Type B pancreatic cell (in vitro differentiated cells): Measurements from ENCODE around the gene CHRD. TPM values are rescaled to one million over a fixed set of nuclear protein-coding genes. Genes with fewer than 3 reads are reported as not detected.
A peak's percentile ranks its signal among the peaks of the same experiment; 100 is the strongest.

Experiments
- DNase-seq: peaks from one replicate; pipeline ENCODE4 v3.0.0; 2021; ENCODE audit warnings: mixed read lengths; ENCODE audit not compliant: unreplicated experiment; ENCODE audit errors: extremely low spot score
- H3K27ac Mint-ChIP-seq: 2 replicates; pipeline ENCODE4 v1.8.0; 2021; ENCODE audit warnings: mild to moderate bottlenecking, mixed read lengths
- H3K27me3 Mint-ChIP-seq: 2 replicates; pipeline ENCODE4 v1.8.0; 2021; ENCODE audit warnings: mixed read lengths
- H3K36me3 Mint-ChIP-seq: 2 replicates; pipeline ENCODE4 v1.8.0; 2021; ENCODE audit warnings: mixed read lengths
- H3K4me1 Mint-ChIP-seq: one replicate; pipeline ENCODE4 v1.8.0; 2021; ENCODE audit warnings: mixed read lengths; ENCODE audit not compliant: unreplicated experiment
- H3K4me3 Mint-ChIP-seq: 2 replicates; pipeline ENCODE4 v1.8.0; 2021; ENCODE audit warnings: mild to moderate bottlenecking, mixed read lengths
- H3K9me3 Mint-ChIP-seq: 2 replicates; pipeline ENCODE4 v1.8.0; 2021; ENCODE audit warnings: mixed read lengths
- total RNA-seq: library from RNA; stranded (reverse); gene quantifications from 2 replicates; pipeline ENCODE4 v1.2.1, GENCODE V29; 2021; ENCODE audit warnings: low replicate concordance
- TF ChIP-seq, protein P1 (sequence below): fragments of 200-600 bp; sonication (generic); conservative IDR thresholded peaks from 2 replicates; pipeline ENCODE4 v1.5.0; 2021; ENCODE audit warnings: antibody characterized with exemption, mild to moderate bottlenecking

Gene CHRD
- total RNA-seq, 1 donor from 2014 or later: 6.4 TPM

- Mint-ChIP-seq H3K9me3 (no peaks in the 10 kb centered on the region), H3K36me3 (peaks cover 30% of the 10 kb centered on the region), H3K4me1 (peaks cover 33% of the 10 kb centered on the region), H3K27me3 (peaks cover 18% of the 10 kb centered on the region), H3K27ac (peak overlapping the region; percentile 82), H3K4me3 (peak overlapping the region; percentile 56)
- TF ChIP-seq, protein P1, sequence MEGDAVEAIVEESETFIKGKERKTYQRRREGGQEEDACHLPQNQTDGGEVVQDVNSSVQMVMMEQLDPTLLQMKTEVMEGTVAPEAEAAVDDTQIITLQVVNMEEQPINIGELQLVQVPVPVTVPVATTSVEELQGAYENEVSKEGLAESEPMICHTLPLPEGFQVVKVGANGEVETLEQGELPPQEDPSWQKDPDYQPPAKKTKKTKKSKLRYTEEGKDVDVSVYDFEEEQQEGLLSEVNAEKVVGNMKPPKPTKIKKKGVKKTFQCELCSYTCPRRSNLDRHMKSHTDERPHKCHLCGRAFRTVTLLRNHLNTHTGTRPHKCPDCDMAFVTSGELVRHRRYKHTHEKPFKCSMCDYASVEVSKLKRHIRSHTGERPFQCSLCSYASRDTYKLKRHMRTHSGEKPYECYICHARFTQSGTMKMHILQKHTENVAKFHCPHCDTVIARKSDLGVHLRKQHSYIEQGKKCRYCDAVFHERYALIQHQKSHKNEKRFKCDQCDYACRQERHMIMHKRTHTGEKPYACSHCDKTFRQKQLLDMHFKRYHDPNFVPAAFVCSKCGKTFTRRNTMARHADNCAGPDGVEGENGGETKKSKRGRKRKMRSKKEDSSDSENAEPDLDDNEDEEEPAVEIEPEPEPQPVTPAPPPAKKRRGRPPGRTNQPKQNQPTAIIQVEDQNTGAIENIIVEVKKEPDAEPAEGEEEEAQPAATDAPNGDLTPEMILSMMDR: peak; percentile 94
- DNase-seq: no peak
Measured at GRCh38 chr3:184371570-184372018, 8.3 kb upstream of the CHRD start.

DNA sequence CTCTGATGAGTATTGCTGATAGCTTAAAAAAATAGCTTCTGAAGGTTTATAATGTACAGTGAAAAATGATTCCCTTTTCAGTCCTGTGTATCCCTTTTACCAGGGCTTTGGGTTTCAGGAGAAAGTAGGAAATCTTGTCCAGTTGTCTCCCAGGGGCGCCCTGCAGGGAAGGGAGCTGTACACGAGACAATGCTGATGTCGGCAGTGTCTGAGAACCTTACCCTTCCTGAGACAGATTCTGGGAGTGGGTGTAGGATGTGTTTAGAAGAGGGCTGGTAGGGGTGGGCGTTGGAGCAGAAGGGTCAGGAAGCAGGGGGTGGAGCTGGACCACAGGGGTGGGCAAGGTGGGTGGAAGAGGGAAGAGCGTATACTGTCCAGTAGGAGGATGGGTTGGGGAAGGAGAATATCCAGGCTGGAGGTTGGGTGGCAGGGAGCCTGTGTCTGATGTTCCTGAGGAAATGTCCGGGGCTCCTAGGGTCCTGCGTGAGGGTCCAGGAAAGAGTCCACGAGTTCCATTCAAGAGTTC, 7.5 kb upstream of the CHRD start:
- Mint-ChIP-seq H3K36me3 (peaks cover 24% of the 10 kb centered on the region), H3K27me3 (peaks cover 22% of the 10 kb centered on the region), H3K27ac (no peak overlapping the region), H3K9me3 (no peaks in the 10 kb centered on the region), H3K4me1 (peaks cover 28% of the 10 kb centered on the region), H3K4me3 (peak overlapping the region; percentile 56)
- TF ChIP-seq, protein P1: no peak
- no peak for DNase-seq

DNA sequence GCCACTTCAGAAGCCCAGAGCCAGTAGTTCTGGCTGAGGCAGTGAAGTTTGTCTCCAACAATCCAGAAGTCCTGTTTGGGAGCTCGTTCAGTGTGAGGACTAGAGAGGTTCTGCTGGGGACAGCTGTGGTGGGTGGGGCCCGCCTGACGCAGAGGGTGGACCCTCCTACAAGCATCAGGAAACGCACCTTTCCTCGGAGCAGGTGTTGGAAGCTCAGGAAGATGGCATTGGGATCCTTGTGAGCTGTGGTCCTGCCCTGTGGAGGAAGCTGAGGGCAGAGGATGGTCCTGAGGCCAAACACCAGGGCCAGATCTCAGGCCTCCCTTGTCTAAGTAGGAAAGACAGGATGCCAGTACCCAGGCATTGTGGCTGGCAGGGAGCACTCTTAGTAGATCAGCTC, 6.9 kb upstream of the CHRD start:
- TF ChIP-seq, protein P1: no peak
- no peak overlapping the region for H3K4me3 Mint-ChIP-seq
- H3K36me3 Mint-ChIP-seq: peaks cover 21% of the 10 kb centered on the region
- peaks cover 22% of the 10 kb centered on the region for H3K27me3 Mint-ChIP-seq
- peaks cover 29% of the 10 kb centered on the region for H3K4me1 Mint-ChIP-seq
- H3K9me3 Mint-ChIP-seq: no peaks in the 10 kb centered on the region
- no peak overlapping the region for H3K27ac Mint-ChIP-seq
- no peak for DNase-seq

- no peak for DNase-seq
- TF ChIP-seq, protein P1: no peak
- Mint-ChIP-seq H3K9me3 (no peaks in the 10 kb centered on the region), H3K27ac (no peak overlapping the region), H3K27me3 (peaks cover 24% of the 10 kb centered on the region), H3K36me3 (peaks cover 18% of the 10 kb centered on the region), H3K4me3 (no peak overlapping the region), H3K4me1 (peaks cover 31% of the 10 kb centered on the region)
Measured at GRCh38 chr3:184373422-184373821, 6.4 kb upstream of the CHRD start.

DNA sequence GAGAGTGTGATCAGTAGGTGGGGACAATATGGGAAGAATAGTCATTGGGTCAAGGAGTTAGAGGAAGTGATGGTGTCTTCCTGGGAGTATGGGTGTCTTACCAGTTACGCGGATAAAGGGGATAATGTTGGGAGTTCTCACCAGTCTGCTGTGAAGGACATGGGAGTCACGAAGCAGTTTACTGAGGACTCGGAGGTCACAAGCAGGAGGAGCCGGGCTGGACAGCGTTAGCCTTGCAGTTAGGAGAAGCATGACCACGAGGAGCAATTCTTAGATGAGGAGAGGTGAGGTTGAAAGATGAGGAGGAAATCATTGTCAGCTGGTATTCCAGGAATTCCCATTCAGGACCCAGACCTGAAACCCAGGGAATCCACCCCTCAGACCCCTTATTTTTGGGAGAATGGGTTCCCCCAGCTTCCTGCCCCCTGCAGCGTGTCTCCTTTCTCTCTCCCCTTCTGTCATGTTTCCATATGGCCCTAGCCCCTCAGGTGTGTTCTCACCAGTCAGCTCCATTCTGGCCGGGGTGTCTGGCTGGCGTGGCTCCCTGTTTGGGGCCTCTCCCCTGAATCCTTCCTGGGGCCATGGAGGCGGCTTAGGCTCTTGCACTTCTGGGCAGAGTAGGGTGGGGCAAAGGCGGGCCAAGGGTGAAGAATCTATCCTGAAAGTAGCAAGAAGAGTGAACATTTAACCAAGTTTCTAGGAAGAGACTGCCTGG, 4.0 kb upstream of the CHRD start:
- no peak for DNase-seq
- Mint-ChIP-seq H3K27ac (no peak overlapping the region), H3K4me3 (peak overlapping the region; percentile 3), H3K4me1 (peaks cover 41% of the 10 kb centered on the region), H3K36me3 (peaks cover 3% of the 10 kb centered on the region), H3K27me3 (peaks cover 37% of the 10 kb centered on the region), H3K9me3 (no peaks in the 10 kb centered on the region)
- TF ChIP-seq, protein P1: no peak
